ENCODE data around the gene ADGRL4.
"Not testable (repeated sequence)": the region's sequence is repeated elsewhere in the genome, so short reads cannot be mapped to it uniquely, and the experiment has no call there.

ADGRL4 gene

DNA sequence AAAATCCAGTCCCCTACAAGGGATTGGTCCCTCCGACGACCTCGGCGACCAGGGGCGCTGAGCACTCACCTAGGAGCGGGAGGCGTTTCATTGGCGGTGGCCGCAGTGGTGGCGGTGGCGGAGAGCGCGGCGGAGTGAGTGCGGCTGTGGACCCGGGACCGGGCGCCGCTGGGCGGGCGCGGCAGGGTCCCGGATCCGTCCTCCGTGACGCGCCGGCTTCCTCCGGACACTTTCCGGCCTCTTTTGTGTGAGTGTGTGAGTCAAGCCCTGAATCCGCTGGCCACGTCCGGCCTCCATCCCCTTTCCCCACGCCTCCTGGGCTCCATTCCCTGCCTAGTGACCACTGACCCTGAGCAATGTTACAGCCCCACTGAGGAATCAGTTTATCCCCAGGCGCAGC lies at the start of gene ADGRL4:
Gene ADGRL4, minus strand, starts transcription at position 167 of the 400 bp plus-strand sequence. Its CDS starts 76 bp downstream, at position 91.
- peak; percentile 62 for DNase-seq

DNA sequence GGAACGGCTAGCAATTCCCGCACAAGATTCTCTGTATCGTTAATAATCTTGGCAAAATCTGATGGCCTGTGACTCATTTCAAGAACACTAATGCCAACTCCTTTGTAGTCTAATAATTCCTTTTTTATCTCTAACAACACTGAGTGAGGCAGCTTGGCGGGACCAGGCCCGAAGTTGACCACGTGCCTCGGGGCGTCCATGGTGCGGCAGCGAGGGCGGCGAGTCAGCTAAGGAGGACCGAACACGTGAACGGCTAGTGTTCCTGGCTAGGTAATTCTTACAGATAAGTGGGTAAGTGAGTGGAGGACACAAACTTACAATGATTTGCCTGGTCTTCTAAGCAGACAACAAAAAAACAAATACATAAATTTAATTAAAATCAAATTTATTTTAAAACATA lies 49.3 kb upstream of the ADGRL4 start:
- DNase-seq: no peak

DNA sequence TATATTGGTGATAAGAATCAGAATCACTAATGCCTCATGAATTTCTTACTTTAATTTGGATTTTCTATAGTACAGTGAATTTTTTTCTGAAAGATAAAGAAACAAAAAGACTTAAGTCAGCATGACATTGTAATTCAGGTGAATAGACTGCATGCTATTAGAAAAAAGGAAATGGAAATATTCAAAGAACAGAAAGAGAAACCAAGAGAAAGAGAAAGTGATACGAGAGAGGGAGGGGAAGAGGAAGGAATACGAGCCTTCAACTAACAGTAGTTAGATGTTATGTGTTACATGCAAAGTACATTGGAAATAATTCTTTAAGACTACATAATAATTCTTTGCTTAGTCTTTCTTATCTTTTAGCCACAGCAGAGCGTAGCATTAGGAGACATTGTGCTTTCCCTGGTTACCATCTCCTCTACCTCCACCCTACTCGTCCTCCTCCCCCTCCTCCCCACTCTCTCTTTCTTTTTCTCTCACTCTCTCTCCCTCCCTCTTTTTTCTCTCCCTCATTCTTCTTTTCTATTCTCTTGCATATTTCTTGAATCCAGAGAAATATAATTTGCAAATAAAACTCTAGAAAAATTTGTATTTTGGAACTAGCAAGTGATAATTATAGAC lies 46.4 kb upstream of the ADGRL4 start:
- peak; percentile 24 for DNase-seq

DNA sequence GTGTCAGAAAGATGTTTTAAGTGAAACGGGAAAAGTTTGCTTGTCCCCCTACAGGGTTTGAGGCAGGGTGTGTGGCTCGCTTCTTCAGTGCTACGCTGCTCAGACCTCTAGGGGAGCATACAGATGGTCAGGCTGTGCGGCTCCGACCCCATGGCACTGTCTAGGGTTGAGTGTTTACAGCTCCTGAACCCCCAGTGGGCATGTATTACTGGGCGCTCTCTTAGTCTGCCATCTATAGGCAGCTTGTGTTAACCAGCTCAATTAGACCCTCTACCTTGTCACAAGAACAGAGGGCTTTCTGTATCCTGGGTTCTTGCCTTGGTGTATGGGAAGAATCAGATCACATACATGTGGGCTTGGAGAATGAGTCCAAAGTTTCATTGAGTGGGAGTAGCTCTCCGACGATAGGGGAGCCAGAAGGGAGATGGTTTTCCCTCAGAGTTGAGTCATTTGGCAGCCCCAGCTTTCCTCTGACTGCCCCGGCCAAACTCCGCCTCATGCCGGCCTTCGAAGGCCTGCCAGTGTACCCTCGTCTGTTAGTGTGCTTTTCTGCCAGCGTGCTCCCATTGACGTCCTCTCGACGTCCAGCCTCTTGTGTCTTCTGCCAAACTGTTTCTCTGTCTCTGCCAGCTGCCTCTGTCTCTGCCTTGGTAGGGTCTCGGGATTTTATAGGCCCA lies 38.6 kb upstream of the ADGRL4 start:
- no peak for DNase-seq

DNA sequence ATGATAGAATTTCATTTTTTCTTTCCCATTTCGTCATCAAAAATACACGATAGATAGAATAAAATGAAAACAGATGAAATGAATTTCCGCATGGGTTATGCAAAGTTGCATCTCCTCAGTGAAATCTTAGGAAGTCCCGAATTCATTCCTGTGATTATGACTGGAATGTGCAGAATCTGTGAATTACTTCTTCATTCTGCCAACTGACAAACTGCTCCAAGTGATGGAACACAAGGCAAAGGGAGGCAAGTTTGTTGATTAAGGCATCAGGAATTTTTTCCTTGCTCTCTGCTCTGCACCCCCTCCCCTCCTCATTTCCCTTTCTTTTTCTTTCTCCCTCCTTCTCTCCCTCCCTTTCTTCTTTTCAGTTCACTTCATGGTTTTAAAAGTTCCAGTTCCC lies 37.0 kb upstream of the ADGRL4 start:
- DNase-seq: peak; percentile 80

DNA sequence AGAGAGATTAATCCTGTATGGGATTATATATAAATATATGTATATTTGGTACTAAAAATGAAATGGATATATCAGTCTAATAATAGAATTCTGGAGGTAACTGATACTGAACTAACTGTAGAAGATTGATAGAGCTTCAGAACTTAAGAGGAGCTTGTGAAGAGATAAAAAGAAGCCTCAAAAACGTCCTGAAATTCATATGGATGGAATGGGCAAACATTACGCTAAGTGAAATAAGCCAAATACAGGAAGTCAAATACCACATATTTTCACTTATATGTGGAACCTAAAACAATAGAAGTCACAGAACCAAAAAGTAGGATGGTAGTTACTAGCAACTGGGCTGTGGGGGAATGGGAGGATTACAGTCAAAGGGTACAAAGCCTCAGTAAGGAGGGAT lies 36.0 kb upstream of the ADGRL4 start:
- no peak for DNase-seq

DNA sequence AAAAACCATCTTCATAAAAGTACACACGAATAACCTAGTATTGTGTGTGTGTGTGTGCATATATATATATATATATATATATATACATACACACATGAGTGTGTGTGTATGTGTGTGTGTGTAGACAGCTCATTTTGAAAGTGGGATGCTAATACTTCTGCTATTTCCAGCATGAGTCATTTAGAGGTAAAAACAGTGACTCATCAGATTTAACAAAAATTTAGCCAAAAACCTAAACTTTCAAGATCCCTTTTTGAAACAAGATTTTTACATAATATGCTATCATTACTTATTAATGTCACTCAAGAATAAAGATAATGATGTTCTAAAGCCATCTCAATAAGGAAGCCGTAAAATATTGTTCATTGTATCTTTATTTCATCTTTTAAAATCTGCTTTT lies 35.6 kb upstream of the ADGRL4 start:
- peak; percentile 61 for DNase-seq

DNA sequence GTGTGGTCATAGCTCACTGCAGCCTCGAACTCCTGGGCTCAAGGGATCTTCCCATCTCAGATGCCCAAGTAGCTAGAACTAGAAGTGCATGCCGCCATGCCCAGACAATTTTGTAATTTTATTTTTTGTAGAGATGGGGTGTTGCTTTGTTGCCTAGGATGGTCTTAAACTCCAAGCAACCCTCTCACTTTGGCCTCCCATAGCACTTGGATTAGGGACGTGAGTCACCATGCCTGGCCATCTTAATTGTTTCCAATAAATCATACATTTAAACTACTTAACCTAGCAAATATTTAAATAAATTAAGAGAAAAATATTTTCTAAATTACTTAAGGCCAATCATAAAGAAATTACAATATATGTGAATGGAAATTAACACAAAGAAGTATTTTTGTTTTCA lies 35.1 kb upstream of the ADGRL4 start:
- peak; percentile 18 for DNase-seq

DNA sequence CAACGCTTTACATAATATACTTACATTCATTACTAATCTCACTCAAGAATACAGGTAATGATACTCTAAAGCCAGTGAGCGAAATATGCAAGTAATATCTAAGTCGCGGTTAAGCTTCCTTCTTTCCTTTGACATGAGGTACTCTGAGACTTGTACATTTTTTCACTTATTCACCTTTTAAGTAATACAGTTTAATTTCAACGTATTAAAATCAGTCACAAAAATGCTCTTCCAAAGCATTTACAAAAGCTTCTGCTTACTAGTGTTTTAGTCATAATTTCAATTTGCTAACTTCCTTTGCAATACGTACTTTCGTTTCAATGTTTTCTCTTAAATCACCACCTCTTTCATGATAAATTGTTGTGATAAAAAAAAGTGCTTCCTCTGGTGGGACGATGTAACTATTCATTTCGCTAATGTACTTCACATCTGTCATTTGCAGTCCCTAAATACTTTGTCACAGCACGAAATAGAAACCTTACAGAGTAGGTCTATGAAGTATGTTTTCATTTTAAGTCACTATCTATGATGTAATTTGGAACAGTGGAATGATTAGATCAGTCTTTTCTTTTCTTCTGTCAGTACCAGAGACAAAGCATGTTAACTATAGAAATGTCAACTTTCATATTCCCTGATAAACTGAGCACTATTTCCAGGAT lies 34.0 kb upstream of the ADGRL4 start:
- peak; percentile 8 for DNase-seq

DNA sequence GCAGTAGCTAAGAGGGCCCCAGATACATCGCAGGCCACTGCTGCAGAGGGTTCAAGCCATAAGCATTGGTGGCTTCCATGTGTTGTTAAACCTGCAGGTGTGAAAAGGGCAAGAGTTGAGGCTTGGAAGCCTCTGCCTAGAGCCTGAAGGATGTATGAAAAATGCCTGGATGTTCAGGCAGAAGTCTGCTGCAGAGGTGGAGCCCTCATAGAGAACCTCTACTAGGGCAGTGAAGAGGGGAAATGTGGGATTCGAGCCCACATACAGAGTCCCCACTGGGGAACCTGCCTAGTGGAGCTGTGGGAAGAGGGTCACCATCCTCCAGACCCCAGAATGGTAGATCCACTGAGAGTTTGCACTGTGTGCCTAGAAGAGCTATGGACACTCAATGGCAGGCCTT lies 30.6 kb upstream of the ADGRL4 start:
- DNase-seq: no peak

DNA sequence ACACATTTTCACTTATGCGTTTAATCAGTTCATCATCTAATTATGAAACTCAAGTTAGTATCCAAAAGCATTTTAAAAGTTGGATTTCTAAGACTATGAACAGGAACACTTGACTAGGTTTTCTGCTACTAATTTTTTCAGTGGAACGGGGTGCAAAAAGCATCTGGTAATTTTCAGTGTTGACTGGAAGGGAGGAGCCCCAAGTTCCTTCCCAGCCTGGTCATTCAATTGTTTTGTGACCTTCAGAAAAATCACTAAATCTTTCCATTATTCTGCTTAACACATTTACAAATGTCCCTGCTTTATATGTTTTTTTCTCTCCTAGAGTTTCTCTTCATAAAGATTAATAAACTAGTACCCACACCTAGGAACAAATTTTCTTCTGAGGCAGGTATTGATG lies 6.0 kb upstream of the ADGRL4 start:
- DNase-seq: no peak

DNA sequence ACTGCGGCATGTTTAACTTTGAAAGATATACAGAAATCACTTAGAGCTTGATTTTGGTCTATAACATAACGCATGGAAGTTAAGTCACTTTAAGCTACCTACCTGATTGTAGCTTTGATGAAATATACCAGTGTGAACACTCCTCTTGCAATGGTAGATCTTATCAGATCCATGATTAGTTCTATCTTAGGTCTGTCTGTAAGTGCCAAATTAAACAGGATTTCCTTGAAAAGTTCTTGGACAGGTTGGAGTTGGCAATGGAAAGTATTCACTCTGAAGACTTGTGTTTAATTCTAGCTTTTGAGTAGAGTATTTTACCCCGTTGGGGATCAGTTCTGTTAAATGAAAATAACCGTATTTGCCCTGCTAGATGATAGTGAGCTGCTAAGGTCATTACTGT lies 4.1 kb upstream of the ADGRL4 start:
- no peak for DNase-seq

DNA sequence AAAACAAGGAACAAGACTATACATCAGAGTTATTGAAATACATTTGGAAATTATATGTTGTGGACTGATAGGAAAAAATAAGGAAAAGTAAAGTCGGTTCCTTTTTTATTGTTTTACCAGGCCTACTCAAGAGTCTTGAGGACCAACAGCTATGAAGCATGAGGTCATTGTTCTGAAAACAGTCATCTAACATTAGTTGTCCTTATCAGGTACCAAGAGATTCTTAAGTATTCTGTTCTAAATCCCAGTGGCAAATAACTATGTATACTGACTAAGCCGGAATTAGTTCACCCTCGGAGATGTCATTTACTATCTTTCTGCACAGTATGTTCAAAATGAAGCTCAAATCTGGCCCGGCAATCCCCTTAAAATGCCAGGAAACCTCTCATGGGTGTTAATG lies 585 bp downstream of the ADGRL4 start:
- peak; percentile 15 for DNase-seq

DNA sequence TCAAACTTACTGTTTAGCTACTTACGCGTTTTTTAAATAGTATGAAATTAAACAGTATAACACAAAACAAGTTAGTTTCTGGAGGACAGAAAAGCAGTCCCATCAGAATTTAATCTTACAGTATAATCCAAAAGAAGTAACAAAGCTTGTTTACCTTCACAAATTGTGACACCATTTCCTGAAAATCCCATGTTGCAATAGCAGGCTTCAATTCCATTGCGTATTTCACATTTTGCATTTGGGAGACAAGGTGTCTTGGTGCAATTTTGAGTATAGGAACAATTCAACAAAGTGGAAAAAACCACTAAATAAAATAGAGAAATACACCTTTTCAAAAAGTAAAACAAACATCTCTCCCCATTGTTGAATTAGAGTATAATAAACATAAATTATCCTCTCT lies 1.6 kb downstream of the ADGRL4 start:
- no peak for DNase-seq

DNA sequence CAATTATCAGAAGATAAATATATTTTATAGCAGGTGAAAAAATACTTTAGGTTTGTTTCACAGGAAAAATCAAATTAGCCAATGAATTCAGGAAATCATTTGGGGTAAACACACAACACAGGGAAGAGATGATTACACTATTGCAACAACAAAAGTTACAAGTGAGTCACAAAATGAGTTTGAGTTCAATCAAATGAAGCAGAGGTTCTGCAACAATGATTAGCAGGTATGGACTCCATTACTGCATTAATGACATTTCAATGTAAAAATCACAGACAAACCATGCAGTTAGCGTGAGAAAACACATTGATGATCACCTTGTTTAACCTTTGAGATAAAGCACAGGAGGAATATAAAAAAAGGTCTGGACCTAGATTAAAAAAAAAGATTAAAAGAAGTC lies 9.7 kb downstream of the ADGRL4 start:
- DNase-seq: no peak

DNA sequence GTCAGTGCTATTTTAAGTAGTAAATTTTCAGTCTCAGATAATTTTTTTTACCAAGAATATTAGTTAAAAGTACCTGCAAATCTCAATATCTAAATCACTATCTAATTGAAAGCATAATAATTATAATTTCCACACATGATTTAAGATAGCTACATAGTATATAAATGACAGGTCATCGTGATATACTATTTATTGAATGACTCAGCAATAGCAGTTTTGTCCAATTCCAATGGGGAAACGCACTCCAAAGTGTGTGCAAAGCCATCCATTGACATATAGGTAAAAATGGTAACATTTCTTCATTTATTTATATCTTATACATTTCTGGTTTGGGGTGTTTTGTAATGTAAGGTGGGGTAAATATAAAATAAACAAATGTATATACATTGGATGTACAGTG lies 19.5 kb downstream of the ADGRL4 start:
- no peak for DNase-seq

DNA sequence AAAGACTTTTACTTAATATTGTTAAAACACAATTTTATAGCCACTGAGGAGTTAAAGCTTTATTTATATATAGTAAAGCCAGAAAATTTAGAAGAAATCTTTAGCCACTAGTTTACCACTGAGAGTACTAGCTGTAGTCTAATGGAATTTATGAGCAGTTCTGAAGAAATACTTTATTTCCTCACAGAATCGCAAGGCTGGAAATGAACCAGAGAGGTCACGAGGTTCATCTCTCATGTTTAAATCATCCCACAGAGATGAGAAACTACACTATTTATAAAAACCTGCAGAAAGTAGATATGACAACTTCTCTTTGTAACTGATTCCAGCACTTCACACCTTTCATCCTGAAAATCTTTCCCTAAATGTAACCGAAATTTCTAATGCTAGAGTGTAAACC lies 26.0 kb downstream of the ADGRL4 start:
- no peak for DNase-seq

DNA sequence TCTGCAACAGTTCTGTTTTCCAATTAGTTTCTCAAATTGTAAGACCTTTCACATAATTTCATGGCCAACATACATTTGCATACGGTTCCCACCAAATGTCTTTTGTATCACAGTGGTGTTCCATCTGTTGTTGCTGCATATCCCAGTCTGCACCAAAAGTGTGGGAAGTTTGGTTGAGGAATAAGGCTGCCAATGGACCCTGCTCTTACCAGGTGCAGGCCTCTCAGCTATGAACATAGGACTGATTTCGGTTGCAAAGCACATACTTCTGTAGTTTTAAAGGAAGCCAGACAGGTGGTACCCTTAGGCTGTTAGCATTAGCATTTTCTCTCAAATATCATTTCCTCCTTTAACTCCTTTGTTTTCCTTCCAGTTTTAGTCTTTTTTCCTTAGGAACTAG lies 33.8 kb downstream of the ADGRL4 start:
- no peak for DNase-seq

DNA sequence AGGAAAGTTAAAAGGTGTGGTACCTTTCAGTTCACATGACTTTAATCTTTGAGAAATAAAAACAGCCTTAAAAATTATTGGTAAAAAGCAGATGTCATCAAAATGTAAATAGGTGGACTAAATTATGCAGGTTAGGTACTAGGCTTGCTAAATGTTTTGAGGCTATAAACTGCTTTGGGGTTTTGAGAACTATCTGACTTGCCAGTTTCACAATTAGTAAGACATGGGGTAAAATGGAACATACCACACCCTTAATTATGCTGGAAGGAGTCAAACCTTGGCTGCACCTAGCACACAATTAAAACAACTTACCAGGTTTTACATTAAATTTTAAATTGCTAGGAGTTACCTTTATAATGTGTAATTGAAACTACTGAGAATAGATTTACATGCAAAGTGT lies 39.4 kb downstream of the ADGRL4 start:
- DNase-seq: not testable (repeated sequence)

DNA sequence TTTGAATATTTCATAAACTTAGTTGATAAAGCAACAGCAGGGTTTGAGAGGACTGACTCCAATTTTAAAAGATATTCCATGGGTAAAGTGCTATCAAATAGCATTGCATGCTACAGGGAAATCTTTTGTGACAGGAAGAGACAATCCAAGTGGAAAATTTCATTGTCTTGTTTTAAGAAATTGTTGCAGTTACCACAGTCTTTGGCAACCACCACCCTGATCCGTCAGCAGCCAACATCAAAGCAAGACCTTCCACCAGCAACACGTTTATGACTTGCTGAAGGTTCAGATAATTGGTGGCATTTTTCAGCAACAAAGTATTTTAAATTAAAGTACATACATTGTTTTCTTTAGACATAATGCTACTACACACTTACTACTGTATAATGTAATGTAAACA lies 47.8 kb downstream of the ADGRL4 start:
- DNase-seq: no peak

DNA sequence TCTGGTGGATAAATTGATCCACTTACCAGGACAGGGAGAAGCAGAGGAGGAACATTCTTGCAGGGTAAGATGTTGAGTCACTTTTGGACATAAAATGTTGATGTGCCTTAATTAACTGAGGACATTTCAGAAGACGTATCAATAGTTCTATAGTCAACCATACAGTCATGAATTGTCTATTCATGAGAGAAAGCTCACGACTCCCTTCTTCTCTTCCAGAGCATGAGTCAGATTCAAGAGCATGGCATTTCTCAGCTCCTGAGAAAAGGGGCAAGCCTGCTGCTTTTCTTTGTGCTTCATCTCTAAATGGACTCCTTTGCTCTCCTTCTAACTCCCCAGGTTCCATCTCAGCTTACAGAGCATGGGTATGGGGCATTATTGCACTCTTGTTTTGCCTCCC lies 55.7 kb downstream of the ADGRL4 start:
- no peak for DNase-seq

DNA sequence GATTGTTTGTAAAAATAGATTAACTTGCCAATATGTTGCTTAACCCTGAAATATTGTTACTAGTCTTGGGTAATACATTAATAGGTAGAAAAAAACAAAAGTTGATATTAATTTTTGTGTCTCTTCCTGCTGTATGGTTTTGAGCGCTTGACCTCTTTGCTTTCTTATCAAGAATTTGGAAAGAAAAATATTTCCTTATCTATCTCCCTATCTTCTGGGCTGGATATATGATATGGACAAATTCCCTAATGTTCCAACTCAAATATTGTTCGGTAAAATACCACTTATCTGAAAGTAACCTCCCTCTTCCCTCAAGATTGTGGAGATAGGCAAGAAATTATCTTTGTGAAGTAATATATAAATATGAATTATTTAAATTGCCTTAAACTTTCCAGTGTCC lies 57.3 kb downstream of the ADGRL4 start:
- DNase-seq: no peak

DNA sequence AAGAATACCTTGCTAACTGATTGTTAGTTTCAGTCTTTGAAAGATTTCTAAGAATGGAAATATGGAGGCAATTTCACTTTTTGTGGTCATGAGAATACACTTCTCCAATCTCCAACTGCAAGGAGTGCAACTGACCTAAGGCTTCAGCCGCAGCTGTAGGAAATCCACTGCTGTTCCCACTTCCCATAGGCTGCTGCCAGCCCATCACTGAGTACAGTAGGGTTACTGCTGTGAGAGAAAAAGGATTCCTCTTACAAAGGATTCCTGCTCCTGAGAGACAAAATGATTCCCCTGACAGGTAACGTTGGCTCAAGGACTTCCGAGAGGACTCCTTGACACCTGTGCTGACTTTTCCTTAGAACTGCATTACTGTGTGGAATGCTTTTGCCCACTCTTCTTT lies 87.4 kb downstream of the ADGRL4 start:
- no peak for DNase-seq

DNA sequence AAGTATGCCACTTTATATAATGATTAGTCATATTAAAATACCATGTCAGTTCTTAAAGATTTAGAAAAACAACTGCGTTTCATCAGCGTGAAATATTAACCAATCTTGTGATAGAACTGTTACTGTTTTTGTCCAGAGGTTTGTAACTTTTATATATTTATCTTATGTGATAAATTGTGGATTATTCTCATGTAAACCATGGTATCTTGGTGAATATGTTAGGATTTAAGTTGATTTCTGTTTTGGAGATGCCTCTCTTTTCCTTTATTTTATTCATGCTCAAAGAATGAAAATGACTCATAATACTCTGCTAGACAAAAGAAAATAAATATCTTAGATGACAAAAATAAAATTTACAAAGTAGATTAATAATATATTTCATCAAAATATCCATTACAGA lies 88.4 kb downstream of the ADGRL4 start:
- peak; percentile 9 for DNase-seq

DNA sequence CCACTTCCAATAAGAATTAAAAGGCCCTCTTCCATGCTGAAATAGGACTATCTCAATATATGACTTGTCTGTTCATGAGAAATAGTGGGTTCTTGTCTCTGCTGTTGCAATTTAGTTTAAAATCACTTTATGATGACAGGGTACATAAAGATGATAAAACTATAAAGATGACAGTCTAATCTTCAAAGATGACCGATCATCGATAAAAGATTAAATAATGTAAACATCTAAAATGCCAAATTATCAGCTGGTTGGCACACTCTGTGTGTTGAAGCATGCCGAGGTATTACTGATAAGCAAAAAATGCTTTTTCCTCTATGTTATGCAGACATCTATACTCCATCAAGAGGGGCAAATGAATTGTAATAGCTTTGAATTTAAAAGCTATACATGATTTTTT lies 89.5 kb downstream of the ADGRL4 start:
- DNase-seq: no peak

Data from EL (cell line).